ENCODE data around the gene LCT. TPM values are rescaled to one million over a fixed set of nuclear protein-coding genes. Genes with fewer than 3 reads are reported as not detected.

The LCT gene
- total RNA-seq, 2 donors from 2014 or later: 0.11 TPM

DNA sequence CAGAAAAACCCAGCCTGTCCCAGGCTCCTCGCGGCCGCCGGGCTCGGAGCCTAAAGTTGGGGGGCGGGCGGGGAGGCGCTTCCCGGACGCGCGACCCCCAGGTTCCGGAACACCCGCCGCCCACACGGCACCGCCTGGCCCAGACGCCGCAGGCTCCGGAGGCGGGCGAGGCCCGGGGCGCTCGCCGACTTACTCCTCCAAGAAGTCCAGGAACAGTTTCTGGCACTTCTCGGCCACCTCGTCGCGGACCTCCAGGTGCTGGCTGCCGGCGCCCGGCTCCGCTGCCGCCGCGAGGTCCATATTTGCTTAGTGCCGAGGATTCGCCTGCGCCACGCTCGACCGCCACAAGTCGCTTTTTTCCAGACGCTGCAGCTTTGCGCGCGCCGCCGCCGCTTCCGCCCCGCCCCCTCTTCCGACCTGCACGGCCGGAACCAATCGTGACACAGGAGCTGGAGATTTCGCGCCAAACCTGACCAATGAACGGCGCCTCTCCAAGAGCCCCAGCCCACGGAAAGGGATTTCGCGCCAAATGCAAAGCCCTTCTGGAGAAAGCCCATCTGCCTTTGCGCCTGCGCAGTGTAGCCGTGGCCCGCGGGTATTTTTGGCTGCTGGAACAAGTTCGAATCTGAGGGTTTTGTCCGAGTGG is 39.2 kb upstream of the LCT start, which contains the start of gene MCM6:
MCM6 (minus strand) TSS at position 378 of the 646 bp plus-strand sequence; CDS start at position 300, 78 bp downstream.
- H3K27ac ChIP-seq (ENCODE audit: low read depth, low read length): peak within 1 kb of the TSS; percentile 85
- DNase-seq: peak; percentile 100
- H3K9me3 Mint-ChIP-seq: peaks cover 12% of the 10 kb centered on the region
- H3K4me1 ChIP-seq (ENCODE audit: control insufficient read depth, insufficient read depth, low read length): no peaks in the 10 kb centered on the region
- H3K36me3 ChIP-seq (ENCODE audit: control insufficient read depth, insufficient read depth, low read length): peaks cover 22% of the 10 kb centered on the region
- peak within 1 kb of the TSS; percentile 95 for H3K4me3 Mint-ChIP-seq
- H3K4me3 ChIP-seq (ENCODE audit: low read length): peak within 1 kb of the TSS; percentile 98
- peak within 1 kb of the TSS; percentile 84 for H3K27ac Mint-ChIP-seq
- peak; percentile 10 for TF ChIP-seq CTCF (conservative IDR thresholded peaks at IDR 0.05)
- peaks cover 23% of the 10 kb centered on the region for H3K4me1 Mint-ChIP-seq
- WGBS, 2 experiments (ENCODE audit: insufficient coverage in 1 of 2, insufficient read length in 1 of 2): 0% methylated on average over 20 to 71 of the region's 71 CpGs
- H3K36me3 Mint-ChIP-seq (ENCODE audit: low read depth): peaks cover 22% of the 10 kb centered on the region
- H3K9me3 ChIP-seq (ENCODE audit: control insufficient read depth, low read length): peaks cover 17% of the 10 kb centered on the region
- peaks cover 4% of the 10 kb centered on the region for H3K27me3 Mint-ChIP-seq (ENCODE audit: insufficient read depth)
- no peaks in the 10 kb centered on the region for H3K27me3 ChIP-seq (ENCODE audit: control insufficient read depth, insufficient read depth, low read length, poor library complexity, severe bottlenecking)
- H3K9ac ChIP-seq (ENCODE audit: extremely low read depth, low read length, poor library complexity, severe bottlenecking): peak within 1 kb of the TSS; percentile 93

DNA sequence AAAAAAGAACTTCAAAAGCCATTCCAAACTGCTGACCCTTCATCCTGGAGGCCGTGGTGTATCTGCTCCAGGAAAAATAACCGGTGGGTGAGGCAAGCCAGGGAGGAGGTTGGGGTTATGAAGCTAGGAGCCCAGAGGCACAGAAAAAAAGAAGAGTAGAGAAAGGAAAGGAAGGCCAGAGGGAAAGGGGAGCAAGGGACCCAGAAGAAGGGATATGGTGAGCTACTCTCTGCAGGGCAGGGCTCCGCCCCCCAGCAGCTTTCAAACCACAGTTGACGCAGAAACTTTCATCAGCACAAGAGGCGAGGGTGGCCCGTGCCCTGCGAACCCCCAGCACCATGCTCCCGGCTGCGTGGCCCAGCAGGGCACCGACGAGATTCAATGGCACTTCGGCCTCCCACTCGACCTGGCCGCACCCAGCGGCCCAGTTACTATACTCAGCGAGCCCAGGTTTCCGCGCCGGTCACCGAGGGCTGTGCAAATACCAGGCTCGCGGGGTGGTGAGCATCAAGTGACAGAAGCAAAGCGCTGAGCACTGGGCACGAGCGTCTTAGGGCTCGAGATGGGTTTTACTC is 38.6 kb upstream of the LCT start:
- Mint-ChIP-seq H3K9me3 (peaks cover 12% of the 10 kb centered on the region), H3K4me3 (peak overlapping the region; percentile 95), H3K4me1 (peaks cover 23% of the 10 kb centered on the region), H3K27me3 (ENCODE audit: insufficient read depth) (peaks cover 4% of the 10 kb centered on the region), H3K27ac (peak overlapping the region; percentile 75), H3K36me3 (ENCODE audit: low read depth) (peaks cover 28% of the 10 kb centered on the region)
- H3K9ac ChIP-seq (ENCODE audit: extremely low read depth, low read length, poor library complexity, severe bottlenecking): peak overlapping the region; percentile 93
- peaks cover 28% of the 10 kb centered on the region for H3K36me3 ChIP-seq (ENCODE audit: control insufficient read depth, insufficient read depth, low read length)
- H3K27me3 ChIP-seq (ENCODE audit: control insufficient read depth, insufficient read depth, low read length, poor library complexity, severe bottlenecking): no peaks in the 10 kb centered on the region
- peak; percentile 84 for DNase-seq
- peak overlapping the region; percentile 85 for H3K27ac ChIP-seq (ENCODE audit: low read depth, low read length)
- no peak for TF ChIP-seq CTCF (conservative IDR thresholded peaks at IDR 0.05)
- H3K9me3 ChIP-seq (ENCODE audit: control insufficient read depth, low read length): peaks cover 22% of the 10 kb centered on the region
- H3K4me3 ChIP-seq (ENCODE audit: low read length): peak overlapping the region; percentile 98
- H3K4me1 ChIP-seq (ENCODE audit: control insufficient read depth, insufficient read depth, low read length): no peaks in the 10 kb centered on the region
- WGBS, 2 experiments (ENCODE audit: insufficient coverage in 1 of 2, insufficient read length in 1 of 2): 1% methylated on average over 13 to 26 of the region's 26 CpGs

- Histone ChIP-seq H3K9ac (ENCODE audit: extremely low read depth, low read length, poor library complexity, severe bottlenecking) (peak overlapping the region; percentile 93), H3K4me1 (ENCODE audit: control insufficient read depth, insufficient read depth, low read length) (no peaks in the 10 kb centered on the region), H3K27me3 (ENCODE audit: control insufficient read depth, insufficient read depth, low read length, poor library complexity, severe bottlenecking) (no peaks in the 10 kb centered on the region), H3K4me3 (ENCODE audit: low read length) (peak overlapping the region; percentile 98), H3K27ac (ENCODE audit: low read depth, low read length) (no peak overlapping the region), H3K36me3 (ENCODE audit: control insufficient read depth, insufficient read depth, low read length) (peaks cover 35% of the 10 kb centered on the region), H3K9me3 (ENCODE audit: control insufficient read depth, low read length) (peaks cover 23% of the 10 kb centered on the region)
- WGBS, 2 experiments (ENCODE audit: insufficient coverage in 1 of 2, insufficient read length in 1 of 2): 56 to 73% methylated on average over 5 to 19 of the region's 19 CpGs
- Mint-ChIP-seq H3K4me3 (peak overlapping the region; percentile 95), H3K9me3 (peaks cover 12% of the 10 kb centered on the region), H3K4me1 (peaks cover 23% of the 10 kb centered on the region), H3K36me3 (ENCODE audit: low read depth) (peaks cover 36% of the 10 kb centered on the region), H3K27me3 (ENCODE audit: insufficient read depth) (peaks cover 4% of the 10 kb centered on the region), H3K27ac (peak overlapping the region; percentile 75)
- TF ChIP-seq CTCF (conservative IDR thresholded peaks at IDR 0.05): no peak
- DNase-seq: no peak
Observed at GRCh38 chr2:135874777-135875365, 37.9 kb upstream of the LCT start.

All from endodermal cell (in vitro differentiated cells).